ENCODE results near the gene SLC43A2.

Gene SLC43A2

GRCh38 chr17:1643999-1644492, 15.4 kb upstream of the SLC43A2 start:
- no peak for FAIRE-seq
- no peak for DNase-seq (ENCODE audit: insufficient read length, low spot score)

DNA sequence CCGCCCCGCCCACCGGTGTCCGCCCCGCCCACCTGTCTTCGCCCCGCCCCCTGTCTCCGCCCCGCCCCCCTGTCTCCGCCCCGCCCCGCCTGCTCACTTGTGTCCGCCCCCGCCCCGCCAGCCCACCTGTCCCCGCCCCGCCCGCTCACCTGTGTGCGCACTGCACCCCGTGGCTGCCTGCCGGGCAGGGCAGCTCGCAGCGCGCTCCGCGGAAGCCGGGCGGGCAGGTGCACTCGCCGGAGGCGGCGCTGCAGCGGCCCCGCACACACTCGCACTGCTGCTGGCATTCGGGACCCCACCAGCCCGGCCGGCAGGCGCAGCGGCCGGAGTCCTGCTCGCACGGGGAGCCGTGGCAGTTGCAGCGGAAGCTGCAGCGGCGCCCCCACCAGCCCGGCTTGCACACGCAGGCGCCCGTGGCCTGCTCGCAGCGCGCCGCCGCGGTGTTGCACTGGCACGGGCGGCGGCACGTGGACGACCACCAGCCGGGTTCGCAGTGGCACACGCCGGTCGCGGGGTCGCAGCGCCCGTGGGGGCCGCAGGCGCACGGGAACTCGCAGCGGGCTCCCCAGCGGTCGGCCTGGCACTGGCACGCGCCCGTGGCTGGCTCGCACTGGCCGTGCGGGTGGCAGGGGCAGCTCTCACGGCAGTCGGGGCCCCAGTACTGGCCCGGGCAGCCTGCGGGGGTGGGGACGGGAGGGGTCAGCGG, 14.8 kb upstream of the SLC43A2 start:
- FAIRE-seq (no peak), DNase-seq (ENCODE audit: insufficient read length, low spot score) (peak; percentile 78)
- TF ChIP-seq PAX5 (IDR thresholded peaks at IDR 0.05; ENCODE audit: insufficient read depth, low read length, severe bottlenecking), result no peak
- no peak for TF ChIP-seq POU2F2 (IDR thresholded peaks at IDR 0.05; ENCODE audit: low read depth, low read length)
- no peak for TF ChIP-seq POLR2AphosphoS5 (IDR thresholded peaks at IDR 0.05; ENCODE audit: low read depth, low read length)
- TF ChIP-seq SPI1 (IDR thresholded peaks at IDR 0.05; ENCODE audit: low read depth, low read length), result no peak
- no peak for TF ChIP-seq POLR2A (IDR thresholded peaks at IDR 0.05; ENCODE audit: low read depth, low read length)
- no peak for TF ChIP-seq TAF1 (IDR thresholded peaks at IDR 0.05; ENCODE audit: low read depth, low read length)

More at GRCh38 chr17:1643999-1644492, 15.4 kb upstream of the SLC43A2 start:
- no peak for TF ChIP-seq SPI1 (IDR thresholded peaks at IDR 0.05; ENCODE audit: low read depth, low read length)
- TF ChIP-seq POLR2A (IDR thresholded peaks at IDR 0.05; ENCODE audit: low read depth, low read length), result no peak
- no peak for TF ChIP-seq POU2F2 (IDR thresholded peaks at IDR 0.05; ENCODE audit: low read depth, low read length)
- TF ChIP-seq TAF1 (IDR thresholded peaks at IDR 0.05; ENCODE audit: low read depth, low read length), result no peak
- no peak for TF ChIP-seq PAX5 (IDR thresholded peaks at IDR 0.05; ENCODE audit: insufficient read depth, low read length, severe bottlenecking)
- TF ChIP-seq POLR2AphosphoS5 (IDR thresholded peaks at IDR 0.05; ENCODE audit: low read depth, low read length), result no peak; the same call in 1 of the 2 replicates

- no peak for DNase-seq (ENCODE audit: insufficient read length, low spot score)
- TF ChIP-seq SPI1 (IDR thresholded peaks at IDR 0.05; ENCODE audit: low read depth, low read length) (no peak), POLR2A (IDR thresholded peaks at IDR 0.05; ENCODE audit: low read depth, low read length) (no peak), PAX5 (IDR thresholded peaks at IDR 0.05; ENCODE audit: insufficient read depth, low read length, severe bottlenecking) (no peak), POLR2AphosphoS5 (IDR thresholded peaks at IDR 0.05; ENCODE audit: low read depth, low read length) (no peak), TAF1 (IDR thresholded peaks at IDR 0.05; ENCODE audit: low read depth, low read length) (no peak), POU2F2 (IDR thresholded peaks at IDR 0.05; ENCODE audit: low read depth, low read length) (no peak)
- FAIRE-seq, result no peak
Measured at GRCh38 chr17:1641065-1641403, 12.4 kb upstream of the SLC43A2 start.

DNA sequence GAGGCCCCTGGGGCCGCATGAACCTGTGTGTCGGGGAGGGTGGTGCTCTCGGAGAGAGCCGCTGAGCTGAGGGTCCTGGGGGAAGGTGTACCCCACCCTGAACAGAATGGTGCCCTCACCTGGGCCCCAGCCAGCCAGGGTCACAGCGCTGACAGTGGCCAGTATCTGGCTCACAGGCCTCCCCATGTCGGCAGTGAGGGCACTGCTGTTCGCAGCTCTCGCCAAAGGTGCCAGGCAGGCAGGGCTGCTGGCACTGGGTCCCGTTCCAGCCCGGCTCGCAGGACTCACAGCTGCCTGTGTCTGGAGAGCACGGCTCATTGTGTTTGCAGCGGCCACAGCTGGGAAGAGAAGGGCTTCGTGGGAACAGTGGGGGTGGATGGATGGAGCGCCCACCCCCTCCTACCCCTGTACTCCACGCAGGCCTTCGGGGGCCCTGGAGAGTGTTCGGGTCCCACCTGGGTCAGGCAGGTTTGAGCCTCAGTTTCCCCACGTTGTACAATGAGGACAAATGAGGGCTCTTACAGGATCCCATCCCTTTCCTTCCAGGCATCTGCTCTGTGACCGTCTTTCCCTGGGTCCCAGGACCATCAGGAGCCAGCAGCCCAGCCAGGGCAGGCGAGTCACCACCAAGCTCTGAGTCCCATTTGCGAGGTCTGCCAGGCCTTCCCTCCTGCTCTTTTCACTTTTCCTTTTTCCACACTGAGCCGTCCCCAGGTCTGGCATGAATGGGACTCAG, 11.9 kb upstream of the SLC43A2 start:
- no peak for TF ChIP-seq POLR2AphosphoS5 (IDR thresholded peaks at IDR 0.05; ENCODE audit: low read depth, low read length)
- TF ChIP-seq SPI1 (IDR thresholded peaks at IDR 0.05; ENCODE audit: low read depth, low read length), result no peak
- no peak for TF ChIP-seq TAF1 (IDR thresholded peaks at IDR 0.05; ENCODE audit: low read depth, low read length)
- TF ChIP-seq POU2F2 (IDR thresholded peaks at IDR 0.05; ENCODE audit: low read depth, low read length), result no peak
- TF ChIP-seq POLR2A (IDR thresholded peaks at IDR 0.05; ENCODE audit: low read depth, low read length), result no peak
- TF ChIP-seq PAX5 (IDR thresholded peaks at IDR 0.05; ENCODE audit: insufficient read depth, low read length, severe bottlenecking), result no peak
- DNase-seq (ENCODE audit: insufficient read length, low spot score) (no peak), FAIRE-seq (no peak)

DNA sequence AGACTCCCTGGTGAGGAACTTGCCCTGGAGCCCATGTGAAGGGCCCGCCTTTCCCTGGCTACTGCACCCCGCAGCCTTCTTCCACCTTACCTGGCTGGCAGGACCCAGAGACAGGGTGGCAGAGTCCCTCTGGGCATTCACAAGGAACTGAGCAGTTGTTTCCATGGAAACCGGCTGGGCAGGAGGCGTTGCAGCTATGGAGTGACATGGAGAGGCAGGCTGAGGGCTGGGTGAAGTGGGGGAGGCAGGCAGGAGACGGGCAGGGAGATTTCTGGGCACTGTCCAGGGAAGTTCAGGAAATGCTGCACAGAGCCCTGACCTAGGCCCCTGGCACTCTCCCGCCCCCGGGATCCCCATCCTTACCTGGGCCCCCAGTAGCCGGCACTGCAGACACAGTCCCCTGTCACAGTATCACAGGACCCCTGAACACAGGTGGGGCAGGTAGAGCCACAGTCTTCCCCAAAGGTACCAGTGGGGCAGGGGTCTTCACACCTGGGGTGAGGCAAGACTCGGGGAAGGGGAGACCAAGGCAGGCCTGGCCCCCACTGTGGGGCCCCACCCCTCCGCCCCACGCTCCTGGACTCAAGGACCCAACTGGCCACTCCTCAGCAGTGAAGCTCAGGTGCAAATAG, 11.0 kb upstream of the SLC43A2 start:
- TF ChIP-seq POU2F2 (IDR thresholded peaks at IDR 0.05; ENCODE audit: low read depth, low read length) (no peak), TAF1 (IDR thresholded peaks at IDR 0.05; ENCODE audit: low read depth, low read length) (no peak)
- FAIRE-seq, result no peak
- DNase-seq (ENCODE audit: insufficient read length, low spot score), result no peak

GRCh38 chr17:1638624-1639300, 10.1 kb upstream of the SLC43A2 start:
- FAIRE-seq (no peak), DNase-seq (ENCODE audit: insufficient read length, low spot score) (no peak)
- TF ChIP-seq POU2F2 (IDR thresholded peaks at IDR 0.05; ENCODE audit: low read depth, low read length) (no peak), POLR2A (IDR thresholded peaks at IDR 0.05; ENCODE audit: low read depth, low read length) (no peak), PAX5 (IDR thresholded peaks at IDR 0.05; ENCODE audit: insufficient read depth, low read length, severe bottlenecking) (no peak), SPI1 (IDR thresholded peaks at IDR 0.05; ENCODE audit: low read depth, low read length) (no peak), TAF1 (IDR thresholded peaks at IDR 0.05; ENCODE audit: low read depth, low read length) (no peak)

DNA sequence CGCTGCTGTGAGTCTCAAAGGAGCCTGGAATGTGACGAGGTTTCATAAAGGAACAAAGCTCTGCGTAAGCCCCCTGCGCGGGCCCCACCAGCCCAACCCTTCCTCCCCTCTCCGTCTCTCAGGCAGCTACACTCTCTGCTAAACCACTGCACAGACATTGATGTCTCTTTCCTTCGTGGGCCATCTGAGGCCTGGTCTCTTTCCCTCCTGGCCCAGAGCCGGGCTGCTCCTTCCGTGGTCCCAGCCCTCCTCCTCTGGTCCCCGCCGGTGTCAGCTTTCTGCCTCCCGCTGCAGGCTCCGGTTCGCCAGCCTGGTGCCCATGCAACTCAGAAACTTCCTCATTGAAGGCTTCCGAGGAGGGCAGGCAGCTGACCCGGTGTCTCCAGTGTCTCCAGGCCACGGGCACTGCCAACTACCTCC, 9.5 kb upstream of the SLC43A2 start:
- FAIRE-seq (no peak), DNase-seq (ENCODE audit: insufficient read length, low spot score) (no peak)
- TF ChIP-seq SPI1 (IDR thresholded peaks at IDR 0.05; ENCODE audit: low read depth, low read length) (no peak), POLR2AphosphoS5 (IDR thresholded peaks at IDR 0.05; ENCODE audit: low read depth, low read length) (no peak), POU2F2 (IDR thresholded peaks at IDR 0.05; ENCODE audit: low read depth, low read length) (no peak), PAX5 (IDR thresholded peaks at IDR 0.05; ENCODE audit: insufficient read depth, low read length, severe bottlenecking) (no peak), TAF1 (IDR thresholded peaks at IDR 0.05; ENCODE audit: low read depth, low read length) (no peak), POLR2A (IDR thresholded peaks at IDR 0.05; ENCODE audit: low read depth, low read length) (no peak)

- FAIRE-seq, result no peak
- TF ChIP-seq POU2F2 (IDR thresholded peaks at IDR 0.05; ENCODE audit: low read depth, low read length) (no peak), POLR2A (IDR thresholded peaks at IDR 0.05; ENCODE audit: low read depth, low read length) (no peak), PAX5 (IDR thresholded peaks at IDR 0.05; ENCODE audit: insufficient read depth, low read length, severe bottlenecking) (no peak), SPI1 (IDR thresholded peaks at IDR 0.05; ENCODE audit: low read depth, low read length) (no peak), TAF1 (IDR thresholded peaks at IDR 0.05; ENCODE audit: low read depth, low read length) (no peak), POLR2AphosphoS5 (IDR thresholded peaks at IDR 0.05; ENCODE audit: low read depth, low read length) (no peak)
- DNase-seq (ENCODE audit: insufficient read length, low spot score), result no peak
Measured at GRCh38 chr17:1636732-1637285, 8.2 kb upstream of the SLC43A2 start.
